Uterus (tissue), 2 donors: ENCODE results near the gene BICD1.

Experiments used
- POLR2A ChIP-seq, 2 donors: fragments of 450-650 bp; IDR thresholded peaks; one replicate each; pipeline ENCODE4 v1.6.1; 2016; ENCODE audit warnings: antibody characterized with exemption in 2 of 2, mild to moderate bottlenecking in 1 of 2, moderate library complexity in 1 of 2
- TF ChIP-seq, protein P1 (sequence below), 4 experiments: fragments of 200-600 bp in 2 of 4; fragments of 450-650 bp in 2 of 4; sonication (generic) in 2 of 4; IDR thresholded peaks; one replicate each; pipeline ENCODE4 v1.5.1; 2016 to 2019; ENCODE audit warnings: antibody characterized with exemption in 4 of 4, mild to moderate bottlenecking in 2 of 4, moderate library complexity in 1 of 4

DNA sequence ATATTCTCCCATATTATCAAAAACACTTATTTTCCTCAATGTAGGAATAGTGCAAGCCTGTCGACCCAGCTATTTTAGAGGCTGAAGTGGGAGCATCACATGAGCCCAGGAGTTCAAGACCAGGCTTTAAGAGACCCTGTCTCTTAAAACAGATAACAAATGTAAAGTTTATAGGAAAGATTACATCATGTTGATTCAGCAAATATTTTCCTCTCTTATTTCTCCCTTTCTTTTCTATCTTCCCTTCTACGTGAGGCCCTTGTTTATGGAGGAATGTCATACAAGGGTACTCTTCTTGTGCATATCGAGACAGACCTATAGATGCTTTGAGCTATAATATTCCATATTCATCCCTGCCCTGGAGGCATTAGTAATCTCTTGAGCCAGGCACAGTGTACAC lies 256.2 kb downstream of the BICD1 start:
- TF ChIP-seq, protein P1, sequence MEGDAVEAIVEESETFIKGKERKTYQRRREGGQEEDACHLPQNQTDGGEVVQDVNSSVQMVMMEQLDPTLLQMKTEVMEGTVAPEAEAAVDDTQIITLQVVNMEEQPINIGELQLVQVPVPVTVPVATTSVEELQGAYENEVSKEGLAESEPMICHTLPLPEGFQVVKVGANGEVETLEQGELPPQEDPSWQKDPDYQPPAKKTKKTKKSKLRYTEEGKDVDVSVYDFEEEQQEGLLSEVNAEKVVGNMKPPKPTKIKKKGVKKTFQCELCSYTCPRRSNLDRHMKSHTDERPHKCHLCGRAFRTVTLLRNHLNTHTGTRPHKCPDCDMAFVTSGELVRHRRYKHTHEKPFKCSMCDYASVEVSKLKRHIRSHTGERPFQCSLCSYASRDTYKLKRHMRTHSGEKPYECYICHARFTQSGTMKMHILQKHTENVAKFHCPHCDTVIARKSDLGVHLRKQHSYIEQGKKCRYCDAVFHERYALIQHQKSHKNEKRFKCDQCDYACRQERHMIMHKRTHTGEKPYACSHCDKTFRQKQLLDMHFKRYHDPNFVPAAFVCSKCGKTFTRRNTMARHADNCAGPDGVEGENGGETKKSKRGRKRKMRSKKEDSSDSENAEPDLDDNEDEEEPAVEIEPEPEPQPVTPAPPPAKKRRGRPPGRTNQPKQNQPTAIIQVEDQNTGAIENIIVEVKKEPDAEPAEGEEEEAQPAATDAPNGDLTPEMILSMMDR (IDR thresholded peaks at IDR 0.05): no peak
- TF ChIP-seq POLR2A (IDR thresholded peaks at IDR 0.05): no peak
